ENCODE data around the gene MMS19.
"Not testable (repeated sequence)": the region's sequence is repeated elsewhere in the genome, so short reads cannot be mapped to it uniquely, and the experiment has no call there.

The MMS19 gene

GRCh38 chr10:97499561-97500296 is 1.5 kb upstream of the MMS19 start:
- DNase-seq (ENCODE audit: low read depth): no peak

GRCh38 chr10:97498841-97499560 is 779 bp upstream of the MMS19 start, which contains the start of gene UBTD1:
Gene UBTD1 (plus strand): TSS chr10:97498924. CDS start chr10:97499204, 280 bp downstream.
- DNase-seq (ENCODE audit: low read depth): peak; percentile 6

GRCh38 chr10:97497572-97498075 is 598 bp downstream of the MMS19 start:
- DNase-seq (ENCODE audit: low read depth): peak; percentile 56

- DNase-seq (ENCODE audit: low read depth): no peak
These were observed 3.2 kb downstream of the MMS19 start for GRCh38 chr10:97494863-97495506.

GRCh38 chr10:97494151-97494550 is 4.1 kb downstream of the MMS19 start:
- no peak for DNase-seq (ENCODE audit: low read depth)

GRCh38 chr10:97490592-97490991 is 7.6 kb downstream of the MMS19 start:
- no peak for DNase-seq (ENCODE audit: low read depth)

- no peak for DNase-seq (ENCODE audit: low read depth)
These were observed 12.5 kb downstream of the MMS19 start for GRCh38 chr10:97485647-97486281.

- no peak for DNase-seq (ENCODE audit: low read depth)
These were observed 14.3 kb downstream of the MMS19 start for GRCh38 chr10:97483921-97484320.

GRCh38 chr10:97483506-97483905 is 14.7 kb downstream of the MMS19 start:
- no peak for DNase-seq (ENCODE audit: low read depth)

GRCh38 chr10:97482381-97482780 is 15.8 kb downstream of the MMS19 start:
- DNase-seq (ENCODE audit: low read depth): no peak

GRCh38 chr10:97481071-97481470 is 17.2 kb downstream of the MMS19 start:
- no peak for DNase-seq (ENCODE audit: low read depth)

- no peak for DNase-seq (ENCODE audit: low read depth)
These were observed 18.3 kb downstream of the MMS19 start for GRCh38 chr10:97479939-97480338.

GRCh38 chr10:97479410-97479809 is 18.8 kb downstream of the MMS19 start:
- DNase-seq (ENCODE audit: low read depth): not testable (repeated sequence)

GRCh38 chr10:97475936-97476594 is 22.2 kb downstream of the MMS19 start:
- no peak for DNase-seq (ENCODE audit: low read depth)

- DNase-seq (ENCODE audit: low read depth): no peak
These were observed 23.3 kb downstream of the MMS19 start for GRCh38 chr10:97474918-97475317.

- not testable (repeated sequence) for DNase-seq (ENCODE audit: low read depth)
These were observed 29.4 kb downstream of the MMS19 start for GRCh38 chr10:97468781-97469180.

- DNase-seq (ENCODE audit: low read depth): no peak
These were observed 30.1 kb downstream of the MMS19 start for GRCh38 chr10:97468162-97468561.

GRCh38 chr10:97466755-97467154 is 31.5 kb downstream of the MMS19 start:
- DNase-seq (ENCODE audit: low read depth): no peak

GRCh38 chr10:97465982-97466381 is 32.2 kb downstream of the MMS19 start:
- no peak for DNase-seq (ENCODE audit: low read depth)

GRCh38 chr10:97464226-97464625 is 34.0 kb downstream of the MMS19 start:
- no peak for DNase-seq (ENCODE audit: low read depth)

- DNase-seq (ENCODE audit: low read depth): peak; percentile 14
These were observed 34.7 kb downstream of the MMS19 start for GRCh38 chr10:97463363-97464132.
